Stimulated activated naive CD4-positive, alpha-beta T cell treated with Interleukin-2 at 50 U/mL for 16 hours (primary cell): ENCODE data around the gene SYT7.

Experiments used
- DNase-seq: peaks from one replicate; lab custom pipeline; 2025; lab: John Stamatoyannopoulos, UW

SYT7 gene

DNA sequence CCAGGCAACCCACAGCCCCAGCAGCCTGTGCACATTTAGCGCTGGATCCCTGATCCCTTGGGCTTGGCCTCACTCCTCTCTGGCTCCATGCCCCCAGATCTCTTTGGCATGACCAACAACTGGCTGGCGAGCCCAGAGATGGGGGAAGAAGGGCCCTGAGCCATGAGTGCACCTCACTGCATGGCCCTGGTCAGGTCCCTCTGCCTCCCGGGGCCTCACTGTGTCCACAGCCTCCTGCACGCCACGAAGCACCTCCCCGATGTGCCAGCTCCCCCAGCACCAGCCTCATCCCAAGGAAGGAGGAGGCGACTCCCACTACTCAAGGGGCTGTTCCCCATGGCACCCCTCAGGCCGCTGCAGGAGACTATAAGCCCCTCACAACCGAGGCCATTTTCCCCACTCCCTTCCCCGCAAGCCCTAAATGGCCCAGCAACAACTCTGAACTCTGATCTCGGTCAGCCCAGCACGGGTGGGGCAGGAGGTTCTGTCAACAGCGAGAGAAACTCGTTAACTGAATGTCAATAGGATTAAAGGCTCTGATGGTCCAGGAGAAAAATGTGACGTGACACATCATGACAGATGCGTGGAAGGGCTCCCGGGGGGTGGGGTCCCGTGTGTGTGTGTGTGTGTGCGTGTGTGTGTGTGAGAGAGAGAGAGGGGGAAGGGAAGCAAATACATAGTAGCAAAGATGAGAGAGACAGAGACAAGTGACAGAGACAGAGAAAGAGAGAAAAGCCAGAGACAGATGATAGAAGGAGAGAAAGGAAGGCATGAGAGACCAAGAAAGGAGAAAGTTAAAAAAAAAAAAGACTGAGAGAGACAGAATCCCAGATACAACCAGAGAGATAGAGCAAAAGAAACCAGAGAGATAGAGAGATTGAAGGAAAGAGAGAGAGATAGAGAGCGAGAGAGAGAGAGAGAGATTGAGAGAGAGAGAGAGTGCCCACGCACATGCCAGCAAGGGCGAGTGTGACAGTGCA is 28.4 kb upstream of the SYT7 start:
- no peak for DNase-seq

GRCh38 chr11:61607920-61608599 is 27.2 kb upstream of the SYT7 start:
- no peak for DNase-seq

- DNase-seq = no peak
Measured at GRCh38 chr11:61607426-61607825, 26.6 kb upstream of the SYT7 start.

GRCh38 chr11:61603667-61604066 is 22.8 kb upstream of the SYT7 start:
- no peak for DNase-seq

- no peak for DNase-seq
Measured at GRCh38 chr11:61602775-61603569, 22.1 kb upstream of the SYT7 start.

DNA sequence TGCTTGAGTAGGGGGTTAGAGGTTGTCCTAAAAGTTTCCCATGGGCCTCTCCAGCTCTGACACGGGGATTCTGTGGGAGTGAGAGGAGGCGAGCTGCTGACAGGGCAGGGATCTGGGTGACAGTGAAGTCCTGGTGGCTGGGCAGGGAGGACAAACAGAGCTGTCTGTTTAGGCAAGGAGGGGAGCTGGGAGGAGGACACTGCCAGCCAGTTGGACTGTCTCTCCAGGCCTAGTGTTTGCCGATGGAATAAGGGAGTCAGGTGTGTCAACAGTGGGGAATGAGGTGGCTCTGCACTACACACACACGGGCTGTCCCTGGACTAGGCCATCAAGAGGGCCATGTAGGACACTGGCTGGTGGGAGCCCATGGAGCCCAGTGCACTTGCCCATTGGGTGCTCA is 20.6 kb upstream of the SYT7 start:
- DNase-seq = no peak

GRCh38 chr11:61599968-61600710 is 19.3 kb upstream of the SYT7 start:
- no peak for DNase-seq

DNA sequence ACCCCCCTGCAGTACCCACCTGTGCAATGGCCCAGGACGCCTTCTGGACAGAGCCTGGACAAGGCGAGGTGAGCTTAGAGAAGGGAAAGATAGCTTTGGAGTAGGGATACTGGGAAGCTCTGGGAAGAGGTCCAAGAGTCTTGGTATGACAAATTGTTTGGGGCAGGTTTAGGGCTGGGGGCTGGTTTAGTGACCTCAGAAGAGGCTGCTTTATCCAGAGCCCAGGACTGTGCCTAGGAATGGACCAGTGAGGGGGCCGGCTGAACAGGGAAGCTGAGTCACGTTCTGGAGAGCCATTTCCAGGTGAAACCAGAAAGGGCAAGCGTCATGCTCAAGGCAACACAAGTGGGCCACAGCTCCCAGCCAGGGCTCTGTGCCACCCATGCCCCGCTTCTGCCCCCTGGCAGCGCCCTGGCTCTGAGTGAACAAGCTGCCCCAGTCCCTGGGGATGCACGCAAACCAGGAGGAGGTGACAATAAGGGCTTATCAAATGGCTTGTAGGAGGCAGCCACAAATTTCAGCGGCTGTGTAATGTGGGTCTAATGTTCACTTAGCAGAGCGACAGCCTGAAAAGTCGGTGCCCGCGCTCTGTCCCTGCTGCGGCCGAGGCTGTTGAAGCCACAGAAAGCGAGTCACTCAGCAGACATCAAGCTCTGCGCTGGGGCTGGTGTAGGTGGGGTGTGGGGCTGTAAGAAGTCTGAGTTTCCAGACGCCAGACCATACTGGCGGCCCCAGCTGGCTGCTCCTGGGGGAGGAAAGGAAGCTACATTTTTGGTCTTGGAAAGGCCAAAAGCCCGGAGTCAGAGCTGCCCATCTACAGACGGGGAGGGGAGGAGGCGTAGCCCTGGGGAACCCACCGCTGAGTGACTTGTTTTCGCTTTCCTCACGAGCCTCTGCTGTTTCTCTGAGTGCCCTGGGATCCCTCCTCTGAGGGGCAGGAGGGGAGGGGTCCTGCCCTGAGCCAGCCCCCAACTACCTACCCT is 18.3 kb upstream of the SYT7 start:
- DNase-seq = no peak

DNA sequence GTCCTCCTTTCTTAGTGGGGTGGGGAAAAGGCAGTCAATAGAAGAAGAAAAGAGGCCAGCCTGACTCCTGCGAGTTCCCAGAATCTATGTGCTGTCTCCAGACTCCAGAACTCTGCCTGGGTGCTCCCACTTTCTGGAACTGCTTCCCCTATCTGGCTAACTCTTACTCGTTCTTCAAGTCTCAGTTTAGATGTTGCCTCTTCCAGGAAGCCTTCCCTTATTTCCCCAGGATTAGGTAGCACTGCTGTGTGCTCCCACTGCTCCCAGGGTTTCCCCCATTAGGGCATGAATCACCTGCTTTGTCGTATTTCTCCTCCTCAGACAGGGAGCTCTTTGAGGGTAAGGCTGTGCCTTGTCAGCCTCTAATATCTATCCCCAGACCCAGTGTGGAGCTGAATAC is 17.5 kb upstream of the SYT7 start:
- no peak for DNase-seq

DNA sequence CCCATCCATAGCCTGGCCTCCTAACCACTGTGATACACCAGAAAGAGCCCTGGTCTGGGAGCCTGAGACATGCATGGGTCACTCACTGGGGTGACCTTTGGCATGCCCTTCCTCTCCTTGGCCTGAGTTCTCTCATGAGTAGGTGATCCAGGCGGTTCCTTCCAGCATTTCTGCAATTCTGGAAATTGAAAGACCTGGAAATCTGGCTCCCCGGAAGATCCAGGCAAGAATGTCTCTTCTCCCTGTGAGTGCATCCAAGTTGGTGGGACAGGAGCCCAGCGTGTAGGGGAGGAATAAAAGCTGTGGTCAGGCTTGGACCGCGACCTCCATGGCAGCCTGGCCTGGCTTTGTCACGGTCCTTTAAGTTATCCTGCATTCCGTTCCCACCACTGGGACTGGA is 16.1 kb upstream of the SYT7 start:
- no peak for DNase-seq

GRCh38 chr11:61596542-61596941 is 15.7 kb upstream of the SYT7 start:
- no peak for DNase-seq

DNA sequence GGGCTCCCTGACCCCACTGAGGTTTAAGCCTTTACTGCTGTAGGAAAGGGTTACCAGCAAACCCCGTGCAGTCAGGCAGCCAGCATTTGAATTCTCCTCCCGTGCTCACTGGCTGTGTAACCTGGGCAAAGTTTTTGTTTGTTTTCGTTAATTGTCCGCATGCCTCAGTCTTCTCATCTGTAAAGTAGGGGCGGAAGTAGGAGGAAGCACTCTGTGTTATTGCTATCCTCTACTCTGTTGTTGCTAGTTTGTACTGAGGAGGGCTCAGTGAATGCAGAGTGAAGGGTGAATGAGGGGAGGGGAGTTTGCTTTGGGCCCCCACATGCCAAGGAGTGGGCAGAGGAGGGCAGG is 14.0 kb upstream of the SYT7 start:
- DNase-seq = no peak

- DNase-seq = no peak
Measured at GRCh38 chr11:61593151-61593550, 12.3 kb upstream of the SYT7 start.

DNA sequence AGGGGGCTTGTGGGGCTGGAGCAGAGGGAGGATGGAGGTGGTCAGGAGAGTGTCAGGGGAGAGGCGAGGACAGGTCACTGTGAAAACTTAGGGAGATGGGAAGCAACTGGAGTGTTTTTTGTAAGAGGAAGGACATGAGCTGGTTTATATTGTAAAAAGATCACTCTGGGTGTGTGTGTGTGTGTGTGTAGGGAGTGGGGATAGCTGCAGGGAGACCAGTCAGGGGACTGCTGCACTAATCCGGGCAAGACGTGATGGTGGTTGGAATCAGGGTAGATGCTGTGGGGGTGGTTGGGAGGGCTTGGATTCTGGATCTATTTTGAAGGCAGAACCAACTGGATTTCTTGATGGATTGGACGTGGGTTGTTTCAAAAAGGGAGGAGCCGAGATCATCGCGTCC is 11.3 kb upstream of the SYT7 start:
- no peak for DNase-seq

GRCh38 chr11:61589961-61590360 is 9.1 kb upstream of the SYT7 start:
- no peak for DNase-seq

GRCh38 chr11:61588728-61589191 is 7.9 kb upstream of the SYT7 start:
- DNase-seq = no peak

DNA sequence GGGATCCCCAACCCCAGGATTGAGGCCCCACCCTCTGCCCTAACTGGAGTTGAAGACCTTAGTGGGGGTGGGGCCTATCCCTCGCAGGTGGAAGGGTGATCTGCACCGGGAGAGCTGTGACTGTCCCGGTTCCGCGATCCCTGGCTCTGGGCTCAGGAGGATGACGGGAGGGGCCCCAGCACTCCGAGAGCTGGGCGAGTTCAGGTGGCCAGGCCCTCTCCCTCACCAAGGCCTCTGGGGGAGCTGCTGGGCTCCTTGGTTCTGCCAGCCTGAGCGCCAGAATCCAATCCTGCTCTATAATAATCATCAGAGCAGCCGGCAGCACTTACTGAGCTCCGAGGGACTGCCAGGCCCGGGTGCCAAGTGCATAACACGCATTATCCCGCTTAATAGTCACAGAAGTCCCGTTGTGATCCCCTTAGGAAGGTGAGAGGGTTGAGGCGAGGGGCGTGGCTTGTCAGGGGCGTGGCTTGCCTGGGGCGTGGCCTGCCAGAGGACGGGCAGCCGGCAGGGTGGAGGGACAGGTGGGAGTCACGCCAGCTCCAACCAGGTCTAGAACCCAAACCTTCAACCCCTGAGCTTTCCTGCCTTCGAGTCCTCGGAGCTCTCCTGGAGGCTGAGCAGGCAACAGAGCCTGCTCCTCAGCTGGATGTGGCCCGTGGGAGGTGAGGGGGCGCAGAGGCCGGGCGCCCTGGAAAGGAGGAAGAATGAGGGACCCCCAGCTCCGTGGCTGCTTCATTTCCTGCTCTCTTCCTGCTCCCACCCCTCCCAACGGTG is 7.3 kb upstream of the SYT7 start:
- peak; percentile 58 for DNase-seq

DNA sequence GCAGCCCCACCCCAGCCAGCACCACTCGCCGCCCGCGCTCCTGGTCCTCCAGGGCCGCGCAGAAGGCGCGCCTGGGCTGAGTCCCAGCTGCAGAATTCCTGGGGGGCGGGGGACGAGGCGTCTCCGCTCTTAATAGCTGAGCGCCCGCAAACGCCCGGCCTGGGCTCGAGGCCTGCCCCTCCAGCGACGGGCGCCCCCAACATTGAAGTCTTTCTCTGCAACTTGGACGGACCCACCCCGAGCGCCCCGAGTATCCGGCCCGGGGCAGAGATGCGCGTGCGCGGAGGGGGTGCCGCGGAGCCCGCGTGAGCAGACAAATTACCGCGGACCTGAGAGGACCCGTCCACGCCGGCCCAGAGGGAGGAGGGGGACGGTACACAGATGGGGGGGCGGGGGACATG is 6.7 kb upstream of the SYT7 start:
- DNase-seq = no peak

GRCh38 chr11:61586792-61587430 is 6.0 kb upstream of the SYT7 start:
- no peak for DNase-seq
